GM19035 (cell line): ENCODE data around the gene KLHL40.

Source experiments
- ATAC-seq: cut with Tn5 transposase; IDR thresholded peaks from one replicate; pipeline ENCODE4 v1.9.1; 2021; ENCODE audit not compliant: unreplicated experiment

The KLHL40 gene, protein sequence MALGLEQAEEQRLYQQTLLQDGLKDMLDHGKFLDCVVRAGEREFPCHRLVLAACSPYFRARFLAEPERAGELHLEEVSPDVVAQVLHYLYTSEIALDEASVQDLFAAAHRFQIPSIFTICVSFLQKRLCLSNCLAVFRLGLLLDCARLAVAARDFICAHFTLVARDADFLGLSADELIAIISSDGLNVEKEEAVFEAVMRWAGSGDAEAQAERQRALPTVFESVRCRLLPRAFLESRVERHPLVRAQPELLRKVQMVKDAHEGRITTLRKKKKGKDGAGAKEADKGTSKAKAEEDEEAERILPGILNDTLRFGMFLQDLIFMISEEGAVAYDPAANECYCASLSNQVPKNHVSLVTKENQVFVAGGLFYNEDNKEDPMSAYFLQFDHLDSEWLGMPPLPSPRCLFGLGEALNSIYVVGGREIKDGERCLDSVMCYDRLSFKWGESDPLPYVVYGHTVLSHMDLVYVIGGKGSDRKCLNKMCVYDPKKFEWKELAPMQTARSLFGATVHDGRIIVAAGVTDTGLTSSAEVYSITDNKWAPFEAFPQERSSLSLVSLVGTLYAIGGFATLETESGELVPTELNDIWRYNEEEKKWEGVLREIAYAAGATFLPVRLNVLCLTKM

DNA sequence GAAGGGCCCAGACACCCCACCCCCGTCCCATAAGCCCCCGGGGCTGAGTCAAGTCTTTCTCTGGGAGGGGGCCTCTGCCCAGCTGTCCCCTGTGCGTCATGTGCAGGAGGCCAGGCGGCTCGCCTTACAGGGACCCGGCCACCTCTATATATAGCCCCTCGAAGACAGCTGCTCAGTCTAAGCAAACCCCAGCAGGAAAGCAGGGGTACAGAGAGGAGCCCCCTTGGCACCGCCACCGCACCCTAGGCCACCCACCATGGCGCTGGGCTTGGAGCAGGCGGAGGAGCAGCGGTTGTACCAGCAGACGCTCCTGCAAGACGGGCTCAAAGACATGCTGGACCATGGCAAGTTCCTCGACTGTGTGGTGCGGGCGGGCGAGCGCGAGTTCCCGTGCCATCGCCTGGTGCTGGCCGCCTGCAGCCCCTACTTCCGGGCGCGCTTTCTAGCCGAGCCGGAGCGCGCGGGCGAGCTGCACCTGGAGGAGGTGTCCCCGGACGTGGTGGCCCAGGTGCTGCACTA, at the start of gene KLHL40:
TSS of gene KLHL40 (plus strand) at position 175 of the 519 bp plus-strand sequence. CDS start at position 257, 82 bp downstream.
- no peak for ATAC-seq

DNA sequence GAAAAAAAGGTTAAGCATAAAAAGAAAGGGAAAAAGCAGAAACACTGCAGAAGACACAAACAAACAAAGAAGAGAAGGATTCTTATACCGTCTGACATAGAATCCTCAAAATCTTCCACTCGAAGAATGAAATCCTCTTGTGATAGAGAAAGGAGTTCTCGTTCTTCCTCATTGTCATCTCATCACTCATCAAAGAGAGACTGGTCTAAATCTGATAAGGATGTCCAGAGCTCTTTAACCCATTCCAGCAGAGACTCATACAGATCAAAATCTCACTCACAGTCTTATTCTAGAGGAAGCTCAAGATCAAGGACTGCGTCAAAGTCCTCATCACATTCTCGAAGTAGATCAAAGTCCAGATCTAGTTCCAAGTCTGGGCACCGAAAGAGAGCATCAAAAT, 48.3 kb upstream of the KLHL40 start:
- no peak for ATAC-seq

DNA sequence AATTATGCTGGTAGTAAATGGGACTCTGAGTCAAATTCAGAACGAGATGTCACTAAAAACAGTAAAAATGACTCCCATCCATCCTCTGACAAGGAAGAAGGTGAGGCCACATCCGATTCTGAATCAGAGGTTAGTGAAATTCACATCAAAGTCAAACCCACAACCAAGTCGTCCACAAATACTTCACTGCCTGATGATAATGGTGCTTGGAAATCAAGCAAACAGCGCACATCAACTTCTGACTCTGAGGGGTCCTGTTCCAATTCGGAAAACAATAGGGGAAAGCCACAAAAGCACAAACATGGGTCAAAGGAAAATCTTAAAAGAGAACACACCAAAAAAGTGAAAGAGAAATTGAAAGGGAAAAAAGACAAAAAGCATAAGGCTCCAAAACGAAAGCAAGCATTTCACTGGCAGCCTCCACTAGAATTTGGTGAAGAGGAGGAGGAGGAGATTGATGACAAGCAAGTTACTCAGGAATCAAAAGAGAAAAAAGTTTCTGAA, 46.9 kb upstream of the KLHL40 start:
- no peak for ATAC-seq

DNA sequence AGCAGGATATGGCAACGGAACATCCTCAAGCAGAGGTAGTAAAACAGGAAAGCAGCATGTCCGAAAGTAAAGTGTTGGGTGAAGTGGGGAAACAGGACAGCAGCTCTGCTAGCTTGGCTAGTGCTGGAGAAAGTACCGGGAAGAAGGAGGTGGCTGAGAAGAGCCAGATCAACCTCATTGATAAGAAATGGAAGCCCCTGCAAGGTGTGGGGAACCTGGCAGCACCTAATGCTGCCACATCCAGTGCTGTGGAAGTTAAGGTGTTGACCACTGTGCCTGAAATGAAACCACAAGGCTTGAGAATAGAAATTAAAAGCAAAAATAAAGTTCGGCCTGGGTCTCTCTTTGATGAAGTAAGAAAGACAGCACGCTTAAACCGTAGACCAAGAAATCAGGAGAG, 46.1 kb upstream of the KLHL40 start:
- ATAC-seq = no peak

DNA sequence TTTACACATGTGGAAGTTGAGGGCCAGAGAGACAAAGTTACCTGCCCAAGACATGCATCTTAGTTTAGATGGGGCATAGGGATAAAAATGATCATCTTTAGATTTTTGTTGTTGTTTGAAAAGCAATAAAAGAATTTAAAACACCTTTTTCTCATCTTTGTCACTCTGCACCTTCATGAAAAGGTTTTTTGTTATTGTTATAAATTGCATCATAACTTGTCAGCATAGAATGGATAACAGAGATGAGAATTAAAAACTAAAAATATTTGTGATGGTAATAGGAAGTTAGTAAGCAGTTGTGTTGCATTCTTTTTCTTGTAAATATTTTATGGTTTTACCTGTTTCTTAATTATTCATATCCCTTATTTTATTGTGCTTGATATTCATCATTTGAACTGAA, 45.2 kb upstream of the KLHL40 start:
- no peak for ATAC-seq

DNA sequence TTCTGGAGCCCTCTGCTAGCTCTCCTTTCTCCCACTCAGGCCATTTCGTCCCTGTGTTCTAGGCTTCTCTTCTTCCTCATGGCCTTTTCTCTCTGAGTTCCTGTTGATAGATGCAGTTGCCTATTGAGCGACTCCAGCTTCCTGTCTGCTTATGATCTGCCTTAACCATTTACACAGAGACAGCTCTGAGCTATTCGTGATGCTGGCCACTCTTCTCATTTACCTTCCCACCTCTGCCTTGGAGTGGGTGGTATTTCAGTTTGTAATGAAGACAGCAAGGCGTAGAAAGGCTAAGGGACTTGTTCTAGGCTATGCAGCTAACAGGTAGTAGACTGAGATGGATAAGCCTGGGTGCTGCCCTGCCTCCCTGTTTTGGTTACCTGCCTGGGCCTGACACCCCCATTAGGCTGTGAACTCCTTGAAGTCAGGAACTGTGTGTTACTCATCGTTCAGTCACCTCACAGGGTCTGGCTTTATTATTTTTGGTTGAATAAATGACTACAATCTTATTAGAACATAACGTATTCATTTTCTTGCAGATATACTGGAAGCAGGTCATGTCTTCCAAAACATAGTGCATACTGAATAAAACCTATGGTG, 44.5 kb upstream of the KLHL40 start:
- no peak for ATAC-seq

DNA sequence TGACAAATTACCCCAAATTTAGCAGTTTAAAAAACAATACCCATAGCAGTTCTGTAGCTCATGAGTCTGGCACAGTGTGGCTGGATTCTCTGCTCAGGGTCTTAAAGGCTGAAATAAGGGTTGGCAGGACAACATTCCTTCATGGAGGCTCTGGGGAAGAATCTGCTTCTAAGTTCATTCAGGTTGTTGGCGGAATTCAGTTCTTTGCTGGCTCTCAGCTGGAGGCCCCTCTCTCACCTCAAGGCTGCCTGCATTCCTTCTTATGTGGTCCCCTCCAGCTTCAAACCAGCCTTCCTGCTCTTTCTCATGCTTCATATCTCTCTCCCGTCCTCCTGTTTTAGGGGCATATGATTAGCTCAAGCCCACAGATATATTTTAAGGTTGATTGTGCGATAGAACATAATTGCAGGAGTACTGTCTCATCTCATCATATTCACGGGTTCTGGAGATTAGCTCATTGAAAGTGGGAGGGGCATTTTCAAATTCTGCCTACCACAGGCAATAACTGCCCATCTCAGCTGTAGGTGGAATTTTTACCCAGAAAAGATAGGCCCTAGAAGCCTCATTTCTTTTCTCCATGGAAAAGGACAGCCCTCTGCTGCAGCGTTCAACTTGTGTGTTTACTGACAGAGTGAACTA, 37.4 kb upstream of the KLHL40 start:
- ATAC-seq = no peak

DNA sequence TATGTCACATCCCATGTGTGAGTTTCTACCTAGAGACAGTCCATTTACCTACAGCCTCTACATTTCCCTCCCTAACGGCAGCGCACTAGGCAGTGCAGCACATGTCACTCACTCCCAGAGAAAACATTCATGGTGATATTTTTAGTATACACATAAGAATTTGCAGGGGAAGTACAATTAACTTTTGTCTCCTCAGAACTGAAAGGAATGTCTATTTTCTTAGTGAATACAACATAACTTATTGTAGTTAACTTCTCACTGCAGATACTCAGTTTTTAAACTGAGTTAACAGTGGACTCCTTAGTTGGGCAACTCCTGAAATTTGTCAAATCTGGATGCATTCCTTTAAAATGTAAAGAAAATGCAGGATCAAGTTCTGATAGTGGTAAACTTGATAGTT, 36.3 kb upstream of the KLHL40 start:
- ATAC-seq = no peak

DNA sequence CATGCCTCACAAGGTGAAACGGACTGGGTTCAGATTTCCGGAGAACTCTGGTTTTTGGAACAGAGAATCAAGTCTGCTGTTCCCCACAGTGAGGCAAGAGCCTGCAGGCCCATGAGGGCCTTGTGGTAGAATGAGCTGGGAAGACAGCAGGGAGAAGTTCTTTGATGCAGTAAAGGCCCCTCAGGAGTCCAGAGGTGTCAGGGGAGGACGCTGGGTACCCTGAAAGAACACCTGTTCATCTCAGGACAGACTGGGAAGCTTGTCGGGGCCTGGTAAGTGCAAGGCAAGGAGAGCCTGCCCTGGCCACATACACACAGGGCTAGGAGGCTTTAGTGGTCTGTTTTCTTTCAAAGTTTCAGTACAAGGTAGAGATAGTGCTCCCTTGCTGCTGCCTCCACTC, 35.6 kb upstream of the KLHL40 start:
- no peak for ATAC-seq

DNA sequence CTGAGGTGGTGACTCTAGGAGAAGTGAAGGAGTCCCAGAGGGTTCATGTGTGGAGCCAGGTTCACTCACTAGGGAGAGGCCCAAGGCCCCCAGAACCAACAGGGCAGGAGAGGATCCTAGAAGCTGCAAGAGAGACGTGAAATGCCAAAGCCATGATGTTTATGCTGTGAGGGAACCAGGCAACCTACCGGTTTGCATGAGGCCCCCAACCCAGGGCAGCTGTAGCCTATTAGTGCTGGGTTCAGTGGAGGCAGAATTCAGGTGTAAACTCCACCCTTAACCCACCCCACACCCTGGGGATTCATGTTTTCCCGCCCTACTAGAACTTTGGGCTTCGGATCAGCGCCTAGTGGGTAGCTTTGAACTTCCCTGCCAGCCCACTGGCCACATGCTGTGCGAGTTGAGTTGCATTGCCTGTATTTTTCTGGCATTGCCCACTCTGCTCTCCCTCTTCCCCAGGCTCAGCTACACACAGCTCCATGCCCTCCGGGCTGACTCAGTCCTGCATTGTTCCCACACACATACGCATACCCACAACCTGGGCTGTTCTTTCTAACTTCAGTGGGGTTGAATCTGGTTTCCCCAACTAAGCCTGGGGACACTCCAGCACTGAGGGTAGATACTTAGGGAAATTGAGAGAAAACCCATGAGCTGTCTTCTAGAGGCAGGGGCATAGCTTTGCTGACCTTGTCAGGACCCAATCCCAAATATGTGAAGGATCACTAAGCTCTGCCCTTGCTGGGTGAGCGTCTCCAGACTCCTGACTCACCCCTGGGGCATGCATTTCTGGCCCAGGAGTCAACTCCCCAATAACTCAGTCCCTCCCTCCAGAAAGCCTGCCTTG, 33.9 kb upstream of the KLHL40 start:
- ATAC-seq = no peak

DNA sequence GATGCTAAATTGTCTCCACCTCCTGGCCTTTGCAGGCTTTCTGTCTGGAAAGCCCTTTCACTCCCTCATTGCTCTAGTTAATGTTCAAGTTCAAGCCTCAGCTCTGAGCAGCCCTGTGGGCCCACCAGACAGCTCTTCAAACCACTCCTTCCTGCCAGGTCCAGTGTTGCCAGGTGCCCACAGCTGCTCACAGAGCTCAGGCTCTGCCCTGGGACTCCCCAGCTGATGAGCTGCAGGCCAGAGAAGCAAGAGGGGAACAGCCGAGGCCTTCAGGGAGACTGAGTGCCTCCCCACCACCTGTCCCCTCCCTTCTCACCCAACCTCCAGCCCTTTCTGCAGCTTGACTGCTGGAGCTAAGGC, 33.1 kb upstream of the KLHL40 start:
- no peak for ATAC-seq

DNA sequence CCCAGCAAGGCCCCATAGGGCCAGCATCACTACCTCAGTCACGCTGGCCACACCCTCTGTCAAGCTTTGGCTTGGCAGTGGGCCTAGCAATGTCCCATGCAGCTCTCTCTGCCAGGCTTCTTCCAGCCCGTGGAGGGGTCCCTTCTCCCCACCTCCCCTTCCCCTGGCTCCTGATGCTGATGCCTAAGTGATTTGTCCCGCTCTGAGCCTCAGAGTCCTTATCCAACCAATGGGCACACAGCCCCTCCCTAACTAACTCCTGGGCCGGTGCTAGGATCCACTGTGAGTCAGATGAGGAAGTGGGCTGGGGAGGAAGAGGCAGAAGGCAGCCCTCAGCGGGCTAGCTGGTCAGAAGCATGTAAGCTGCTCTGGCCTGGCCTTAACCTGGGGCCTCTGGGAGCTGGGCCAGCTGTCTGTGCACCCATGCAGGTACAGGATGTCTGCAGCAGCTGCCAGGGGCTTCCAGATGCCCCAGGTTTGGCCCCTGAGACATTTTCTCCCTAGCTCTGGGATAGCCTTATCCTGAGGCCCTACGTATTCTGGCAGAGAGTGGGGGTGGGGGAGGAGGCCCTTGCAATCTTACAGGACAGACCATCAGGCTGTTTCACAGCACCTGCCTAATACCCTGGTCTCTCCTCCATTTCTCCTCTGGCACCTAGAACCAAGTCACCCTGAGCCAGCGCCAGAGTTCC, 32.6 kb upstream of the KLHL40 start:
- ATAC-seq = peak; percentile 42

DNA sequence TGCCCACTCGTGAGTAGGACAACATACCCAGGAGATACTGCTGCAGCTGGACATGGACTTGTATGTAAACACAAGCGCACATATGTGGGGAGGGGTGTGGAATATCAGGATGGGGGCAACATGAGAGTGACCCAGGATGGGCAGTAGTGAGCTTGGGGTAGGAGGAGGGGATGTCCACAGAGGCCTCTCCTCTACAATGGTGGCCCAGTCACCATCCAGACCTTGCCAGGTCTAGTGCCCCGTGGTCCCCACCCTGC, 32.1 kb upstream of the KLHL40 start:
- no peak for ATAC-seq

DNA sequence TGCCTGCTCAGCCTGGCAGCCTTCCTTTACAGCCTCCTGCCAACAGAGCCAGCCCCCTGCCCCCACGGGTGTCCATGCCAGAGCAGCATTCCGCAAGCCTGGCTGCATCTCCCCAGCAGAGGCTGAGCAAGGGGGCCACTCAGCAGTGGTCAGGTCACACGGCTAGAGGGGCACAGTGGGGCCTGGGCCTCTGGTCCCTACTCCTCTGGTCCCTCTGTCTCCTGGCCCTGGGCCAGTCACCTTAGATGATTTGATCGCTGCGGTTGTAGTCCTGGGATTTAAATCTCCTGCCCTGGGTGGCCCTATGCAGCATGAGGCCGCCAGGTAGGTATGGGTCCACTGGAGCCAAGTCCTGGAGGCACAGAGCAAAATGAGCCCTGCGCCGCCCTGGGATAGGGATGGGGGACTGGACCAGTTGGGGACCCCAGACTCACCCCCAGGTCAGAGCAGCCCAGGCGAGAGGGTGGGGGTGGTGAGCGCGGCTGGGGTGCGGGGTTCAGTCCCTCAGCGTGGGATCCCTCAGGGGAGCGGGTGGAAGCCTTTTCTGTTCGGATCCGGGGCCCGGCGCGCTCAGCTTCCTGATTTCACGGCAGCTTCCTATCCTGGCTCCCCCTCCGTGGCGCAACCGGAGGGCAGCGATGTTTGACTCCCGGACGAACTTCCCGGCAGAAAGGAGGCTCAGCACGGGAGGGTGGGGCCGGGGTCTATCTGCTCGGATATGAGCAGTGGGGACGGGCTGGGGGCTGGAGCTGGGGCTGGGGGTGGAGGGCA, 31.6 kb upstream of the KLHL40 start, which contains the start of gene ZBTB47:
TSS of gene ZBTB47 (plus strand) at position 138 of the 771 bp plus-strand sequence. CDS start 4,659 bp downstream, outside the sequence.
- no peak for ATAC-seq

DNA sequence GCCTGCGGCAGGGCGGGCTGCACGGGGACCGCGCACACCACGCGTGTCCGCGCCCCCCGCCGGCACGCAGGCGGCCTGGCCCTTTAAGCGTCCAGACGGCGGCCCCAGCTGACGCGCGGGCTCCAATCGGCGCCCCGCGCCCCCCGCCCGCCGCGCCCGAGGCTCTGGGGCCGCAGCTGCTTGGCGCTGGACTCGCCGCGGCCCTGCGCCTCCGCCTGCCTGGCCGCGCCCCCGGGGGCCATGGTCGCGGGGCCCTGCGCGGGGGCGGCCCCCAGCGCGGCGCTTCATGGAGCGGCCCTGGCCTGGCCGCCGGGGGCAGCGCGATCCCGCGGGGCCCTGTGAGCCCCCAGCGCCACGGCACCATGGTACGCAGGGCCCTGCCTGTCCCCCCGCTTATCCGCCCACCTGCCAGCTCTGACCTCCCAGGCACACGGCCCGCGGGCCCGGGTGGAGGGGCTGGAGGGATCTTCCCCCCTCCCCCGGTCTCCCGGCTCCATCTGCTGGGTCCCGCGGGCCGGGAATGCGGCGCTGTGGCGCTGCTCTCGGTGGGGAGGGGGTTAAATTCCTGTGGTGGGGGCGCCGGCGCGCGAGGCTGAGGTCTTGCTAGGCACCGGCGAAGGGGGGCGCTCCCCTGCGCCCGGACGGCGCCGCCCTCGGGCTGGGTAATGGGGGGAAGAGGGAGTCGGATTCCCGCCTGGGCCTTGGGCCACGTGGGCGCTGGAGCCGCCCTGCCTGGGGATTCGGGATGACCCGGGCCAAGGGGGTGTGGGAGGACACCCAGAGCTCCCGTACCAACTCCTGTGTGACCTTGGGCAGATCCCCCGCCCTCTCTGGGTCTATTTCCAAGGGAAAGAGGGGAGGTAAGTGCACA, 30.8 kb upstream of the KLHL40 start:
- ATAC-seq = no peak

DNA sequence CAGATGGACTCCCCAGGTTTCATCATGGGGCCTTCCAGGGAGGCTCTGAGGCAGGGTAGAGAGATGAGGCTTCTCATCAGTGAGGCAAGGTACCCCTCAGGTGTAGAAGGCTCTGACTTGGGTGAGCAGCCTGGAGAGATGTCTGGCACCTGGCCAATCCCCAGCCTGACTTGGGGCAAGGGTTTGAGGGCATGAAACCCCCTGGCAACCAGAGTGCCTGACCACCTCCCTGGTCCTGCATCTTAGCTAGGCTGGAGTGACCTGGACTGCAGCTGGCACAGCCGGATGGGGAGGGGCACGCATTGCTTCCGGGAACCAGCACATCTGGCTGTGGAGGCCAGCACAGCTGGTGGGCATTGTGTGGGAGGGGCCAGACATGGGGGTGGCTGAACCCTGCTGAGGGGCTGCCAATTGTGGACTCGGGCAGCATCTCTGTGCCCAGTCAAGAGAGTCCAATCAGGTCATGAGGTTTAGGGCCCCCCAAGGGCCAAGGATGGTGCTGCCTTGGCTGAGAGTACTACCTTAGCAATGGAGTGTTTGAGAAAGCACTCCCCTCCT, 29.9 kb upstream of the KLHL40 start:
- no peak for ATAC-seq

DNA sequence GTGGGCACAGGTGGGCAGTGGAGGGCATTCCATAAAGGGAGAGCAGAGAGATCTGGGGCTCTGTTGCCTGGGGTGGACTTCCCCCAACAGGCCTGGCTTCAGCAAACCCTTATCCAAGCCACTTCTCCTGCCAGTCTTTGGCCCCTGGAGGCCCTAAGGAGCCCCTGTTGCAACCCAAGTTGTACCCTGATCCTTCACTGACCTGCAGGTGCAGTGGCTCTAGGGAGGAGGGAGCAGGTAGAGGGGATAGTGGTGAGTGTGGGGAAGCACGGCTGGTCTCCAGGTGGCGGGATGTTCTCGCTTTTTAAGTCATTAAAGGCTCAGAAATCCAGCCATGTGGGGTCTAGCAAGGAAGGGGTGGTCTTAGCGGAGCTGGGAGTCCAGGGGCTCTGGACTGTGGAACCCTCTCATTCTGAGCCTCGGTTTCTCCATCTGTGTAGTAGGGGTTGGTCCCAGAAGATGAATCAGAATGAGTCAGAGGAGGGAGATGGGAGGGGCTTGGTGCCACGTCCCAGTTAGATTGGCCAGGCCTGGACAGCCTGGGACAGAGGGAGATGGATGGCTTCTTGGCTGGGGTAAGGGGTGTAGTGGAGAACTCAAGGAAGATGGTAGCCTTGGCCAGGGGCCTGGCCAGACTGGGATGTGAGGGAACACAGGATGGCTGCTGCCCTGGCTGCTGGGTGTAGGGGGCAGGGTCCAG, 29.2 kb upstream of the KLHL40 start:
- no peak for ATAC-seq
